DOHH2 (cell line): ENCODE results near the gene RMI2.

Experiments used
- CTCF ChIP-seq: fragments of 200-600 bp; sonication (generic); IDR thresholded peaks from one replicate; pipeline ENCODE4 v1.5.1; 2014; ENCODE audit warnings: antibody characterized with exemption, mild to moderate bottlenecking, low read depth, low read length; ENCODE audit not compliant: poor library complexity, severe bottlenecking
- EZH2phosphoT487 ChIP-seq: fragments of 200-600 bp; sonication (generic); IDR thresholded peaks from 2 replicates; pipeline ENCODE4 v1.6.1; 2017; ENCODE audit warnings: borderline replicate concordance, mild to moderate bottlenecking, antibody characterized with exemption, low read length, moderate library complexity, mixed read lengths

GRCh38 chr16:11322823-11323222, 22.4 kb upstream of the RMI2 start:
- no peak for TF ChIP-seq CTCF
- TF ChIP-seq EZH2phosphoT487 = no peak
